ENCODE measurements around the gene STK11. TPM values are rescaled to one million over a fixed set of nuclear protein-coding genes. Genes with fewer than 3 reads are reported as not detected.
A peak's percentile ranks its signal among the peaks of the same experiment; 100 is the strongest.

The STK11 gene
- total and polyA plus RNA-seq, 10 donors: 44.0 to 107 (median 74.5) TPM

GRCh38 chr19:1235625-1236538, 30.3 kb downstream of the STK11 start:
- DNase-seq: no peak
- peaks cover 31 to 71% (median 52%) of the 10 kb centered on the region in 6 donors for H3K4me1 ChIP-seq

DNA sequence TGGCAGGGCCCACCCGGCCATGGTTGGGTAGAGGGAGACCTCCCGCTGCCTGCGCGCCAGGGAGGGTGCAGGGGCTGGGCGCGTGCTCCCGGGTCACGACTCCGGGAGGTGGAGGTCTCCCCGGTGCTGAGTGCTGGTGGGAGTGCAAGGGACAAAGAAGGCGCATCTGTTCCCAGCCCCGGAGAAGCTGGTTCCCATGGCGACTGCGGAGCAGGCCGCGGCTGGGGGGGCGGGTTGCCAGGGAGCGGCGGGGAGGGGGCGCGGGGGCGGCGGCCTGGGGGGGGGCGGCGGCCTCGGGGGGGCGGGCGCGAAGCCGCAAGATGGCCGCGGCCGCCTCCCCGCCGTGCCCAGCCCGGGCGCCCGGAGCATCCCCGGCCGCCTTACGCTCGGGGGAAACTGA, 31.0 kb downstream of the STK11 start:
- peaks cover 0 to 51% (median 18%) of the 10 kb centered on the region in 7 donors for H3K27me3 ChIP-seq (replicated peaks in 1 of 7)
- no peaks in the 10 kb centered on the region for H3K9me3 ChIP-seq
- TF ChIP-seq CTCF (IDR thresholded peaks at IDR 0.05 in 8 of 11, conservative IDR thresholded peaks at IDR 0.05 in 3 of 11) (no peak), POLR2A (IDR thresholded peaks at IDR 0.05) (no peak)
- peak overlapping the region in 5 of 8 donors; percentile 42 to 71 (median 46) for H3K4me3 ChIP-seq
- H3K4me1 ChIP-seq: peaks cover 37 to 78% (median 58%) of the 10 kb centered on the region in 6 donors
- H3K36me3 ChIP-seq: no peaks in the 10 kb centered on the region
- no peak overlapping the region for H3K27ac ChIP-seq
- DNase-seq: no peak
- WGBS, 5 donors: 8 to 87% (median 39%) methylated on average over 4 to 38 of the region's 42 CpGs
- intact Hi-C loops (cut with DNase I; ENCODE audit: low total_unique reads): no loop called here

More at GRCh38 chr19:1235625-1236538, 30.3 kb downstream of the STK11 start:
- no peak overlapping the region for H3K27ac ChIP-seq
- 83 to 93% (median 85%) methylated on average over 11 to 39 of the region's 39 CpGs for WGBS, 5 donors
- intact Hi-C loops (cut with DNase I; ENCODE audit: low total_unique reads): no loop called here
- H3K36me3 ChIP-seq: no peaks in the 10 kb centered on the region
- no peak overlapping the region for H3K4me3 ChIP-seq
- TF ChIP-seq CTCF (IDR thresholded peaks at IDR 0.05 in 8 of 11, conservative IDR thresholded peaks at IDR 0.05 in 3 of 11) (no peak), POLR2A (IDR thresholded peaks at IDR 0.05) (no peak), POLR2AphosphoS5 (IDR thresholded peaks at IDR 0.05) (no peak)
- no peaks in the 10 kb centered on the region for H3K9me3 ChIP-seq
- H3K27me3 ChIP-seq (replicated peaks in 1 of 7): peaks cover 0 to 51% (median 18%) of the 10 kb centered on the region in 7 donors

DNA sequence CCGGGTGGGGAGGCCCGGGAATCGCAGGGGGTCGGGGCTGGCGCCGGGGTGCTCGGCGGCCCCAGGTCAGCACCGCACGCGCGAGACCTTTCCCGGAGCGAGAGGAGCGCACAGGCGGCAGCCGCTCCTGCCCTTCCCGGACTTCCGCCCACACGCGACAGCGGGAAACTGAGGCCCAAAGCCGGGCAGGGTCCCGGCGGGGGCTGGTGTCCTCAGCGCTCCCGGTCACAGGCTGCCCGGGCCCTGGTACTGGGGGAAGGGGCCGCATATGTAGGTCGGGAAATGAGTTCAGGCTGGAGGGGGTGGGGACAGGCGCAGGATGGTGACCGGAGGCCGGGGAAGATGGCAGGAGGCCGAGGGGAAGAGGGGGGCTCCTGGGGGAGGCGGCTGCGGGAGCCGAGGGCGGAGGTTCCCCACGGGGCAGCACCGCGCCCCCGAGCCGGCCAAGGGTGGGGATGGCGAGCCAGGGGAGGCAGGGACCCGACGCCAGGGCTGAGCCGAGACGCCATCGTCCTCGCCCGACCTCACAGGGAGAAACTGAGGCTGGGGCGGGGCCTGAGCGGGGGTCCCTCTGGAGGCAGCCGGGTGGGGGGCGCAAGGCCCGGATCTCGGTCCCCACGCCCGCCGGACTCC, 31.6 kb downstream of the STK11 start:
- H3K27me3 ChIP-seq (replicated peaks in 1 of 7): peaks cover 0 to 51% (median 18%) of the 10 kb centered on the region in 7 donors
- H3K36me3 ChIP-seq: no peaks in the 10 kb centered on the region
- peak overlapping the region in 7 of 8 donors; percentile 27 to 71 (median 45) for H3K4me3 ChIP-seq
- no peak for DNase-seq
- H3K9me3 ChIP-seq: no peaks in the 10 kb centered on the region
- H3K27ac ChIP-seq: peak overlapping the region in 1 of 8 donors; percentile 8
- TF ChIP-seq POLR2AphosphoS5 (IDR thresholded peaks at IDR 0.05): peak in 1 of 3 donors; percentile 13
- no peak for TF ChIP-seq POLR2A (IDR thresholded peaks at IDR 0.05)
- no peak for TF ChIP-seq CTCF (IDR thresholded peaks at IDR 0.05 in 8 of 11, conservative IDR thresholded peaks at IDR 0.05 in 3 of 11)
- intact Hi-C loops (cut with DNase I; ENCODE audit: low total_unique reads): no loop called here
- WGBS, 5 donors: 0 to 2% (median 1%) methylated on average over 17 to 60 of the region's 60 CpGs
- peaks cover 38 to 77% (median 60%) of the 10 kb centered on the region in 6 donors for H3K4me1 ChIP-seq
